Astrocyte of the cerebellum (primary cell): ENCODE measurements around the gene SYTL4.

Experiments used
- DNase-seq: peaks from one replicate; pipeline ENCODE4 v3.0.0-alpha.2; 2011; ENCODE audit warnings: low read depth
- H3K4me3 ChIP-seq: 2 replicates; pipeline ENCODE4 v1.5.1; 2011; ENCODE audit warnings: mild to moderate bottlenecking, low read depth, low read length, moderate library complexity
- in situ Hi-C: cut with HindIII; loops from 2 replicates; pipeline ENCODE4 v1.10.0; 2017; ENCODE audit warnings: low sequenced_read_pairs
- TF ChIP-seq, protein P1 (sequence below): IDR thresholded peaks from 2 replicates; pipeline ENCODE4 v1.5.1; 2012; ENCODE audit warnings: low read length, low read depth, moderate library complexity, mild to moderate bottlenecking; ENCODE audit errors: missing control alignments

SYTL4 gene

GRCh38 chrX:100695991-100696390 lies 35.9 kb downstream of the SYTL4 start:
- no peak overlapping the region for H3K4me3 ChIP-seq
- TF ChIP-seq, protein P1, sequence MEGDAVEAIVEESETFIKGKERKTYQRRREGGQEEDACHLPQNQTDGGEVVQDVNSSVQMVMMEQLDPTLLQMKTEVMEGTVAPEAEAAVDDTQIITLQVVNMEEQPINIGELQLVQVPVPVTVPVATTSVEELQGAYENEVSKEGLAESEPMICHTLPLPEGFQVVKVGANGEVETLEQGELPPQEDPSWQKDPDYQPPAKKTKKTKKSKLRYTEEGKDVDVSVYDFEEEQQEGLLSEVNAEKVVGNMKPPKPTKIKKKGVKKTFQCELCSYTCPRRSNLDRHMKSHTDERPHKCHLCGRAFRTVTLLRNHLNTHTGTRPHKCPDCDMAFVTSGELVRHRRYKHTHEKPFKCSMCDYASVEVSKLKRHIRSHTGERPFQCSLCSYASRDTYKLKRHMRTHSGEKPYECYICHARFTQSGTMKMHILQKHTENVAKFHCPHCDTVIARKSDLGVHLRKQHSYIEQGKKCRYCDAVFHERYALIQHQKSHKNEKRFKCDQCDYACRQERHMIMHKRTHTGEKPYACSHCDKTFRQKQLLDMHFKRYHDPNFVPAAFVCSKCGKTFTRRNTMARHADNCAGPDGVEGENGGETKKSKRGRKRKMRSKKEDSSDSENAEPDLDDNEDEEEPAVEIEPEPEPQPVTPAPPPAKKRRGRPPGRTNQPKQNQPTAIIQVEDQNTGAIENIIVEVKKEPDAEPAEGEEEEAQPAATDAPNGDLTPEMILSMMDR, result no peak
- DNase-seq, result no peak
- in situ Hi-C loops, result no loop called here

DNA sequence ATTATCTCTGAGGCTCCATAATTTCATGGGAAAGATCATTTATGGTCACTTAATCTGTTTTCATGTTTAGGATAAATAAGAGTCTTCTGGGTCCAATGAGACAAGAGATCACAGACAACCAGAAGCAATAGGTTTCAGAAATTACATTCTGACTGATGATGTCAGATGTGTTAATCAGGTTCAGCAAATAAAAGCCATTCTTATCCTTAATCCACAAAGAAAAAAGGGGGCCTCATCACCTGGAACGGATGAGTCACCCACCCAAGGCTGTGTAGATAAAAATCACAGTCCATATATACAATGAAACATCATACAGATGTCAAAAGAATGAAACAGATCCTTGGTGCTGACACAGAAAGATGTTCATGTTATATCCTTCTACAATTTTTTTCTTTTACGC lies 36.6 kb downstream of the SYTL4 start:
- in situ Hi-C loops, result no loop called here
- DNase-seq, result no peak
- H3K4me3 ChIP-seq, result no peak overlapping the region

GRCh38 chrX:100687546-100687945 lies 44.4 kb downstream of the SYTL4 start:
- TF ChIP-seq, protein P1, result no peak
- in situ Hi-C loops, result no loop called here
- H3K4me3 ChIP-seq, result no peak overlapping the region
- no peak for DNase-seq

More for the DNA sequence above, 36.6 kb downstream of the SYTL4 start:
- TF ChIP-seq, protein P1, result no peak

- no peak for DNase-seq
- H3K4me3 ChIP-seq, result no peak overlapping the region
- in situ Hi-C loops, result no loop called here
- TF ChIP-seq, protein P1, result no peak
Measured at GRCh38 chrX:100687128-100687527, 44.8 kb downstream of the SYTL4 start.

DNA sequence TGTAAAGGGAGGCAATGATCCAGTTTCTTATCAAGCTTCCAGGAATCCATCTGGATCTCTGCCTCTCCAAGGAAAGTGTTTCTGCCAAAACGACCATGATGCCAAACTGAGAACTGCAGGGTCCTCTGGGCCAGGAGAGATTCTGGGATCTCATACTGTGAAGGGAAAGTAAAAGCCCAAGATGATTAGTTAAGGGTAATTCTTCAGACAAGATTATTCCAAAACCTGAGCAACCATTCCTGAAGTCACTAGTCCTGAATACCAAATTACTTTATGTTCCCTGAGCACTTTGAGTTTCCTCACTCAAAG lies 46.0 kb downstream of the SYTL4 start:
- in situ Hi-C loops, result no loop called here
- DNase-seq, result no peak
- no peak overlapping the region for H3K4me3 ChIP-seq
- TF ChIP-seq, protein P1, result no peak

DNA sequence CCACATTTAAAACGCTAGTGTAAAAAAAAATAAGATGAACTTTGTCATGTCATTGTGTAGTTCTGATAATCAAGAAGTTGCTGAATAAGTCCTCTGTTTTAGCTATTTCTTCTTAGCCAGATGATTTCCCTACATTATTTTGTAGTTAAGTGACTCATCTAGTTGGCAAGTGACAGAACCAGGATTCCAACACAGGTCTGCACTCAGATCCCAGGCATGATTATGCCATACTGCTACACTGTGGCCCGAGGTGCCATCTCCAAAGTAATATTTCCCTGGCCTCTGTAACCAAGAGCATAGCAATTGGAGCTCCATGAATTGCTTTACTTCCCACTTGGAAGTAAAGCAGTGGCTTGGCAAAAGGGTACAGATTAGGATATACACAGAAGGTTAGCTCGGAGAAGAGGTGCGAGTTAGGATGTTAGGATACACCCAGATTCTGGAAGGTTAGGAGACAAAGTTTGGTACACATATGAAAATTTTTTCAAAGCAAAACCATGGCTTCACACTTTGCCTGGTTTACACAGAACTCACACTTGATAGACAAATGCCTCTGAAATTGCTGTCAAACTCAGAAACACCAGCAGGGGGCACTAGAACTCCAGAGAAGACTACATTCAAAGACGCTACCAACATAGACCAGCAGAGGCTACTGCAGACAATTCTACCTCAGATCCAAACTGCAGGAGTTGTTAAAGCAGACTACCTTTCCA lies 46.5 kb downstream of the SYTL4 start:
- in situ Hi-C loops, result no loop called here
- TF ChIP-seq, protein P1, result peak; percentile 80
- peak; percentile 59 for DNase-seq
- H3K4me3 ChIP-seq, result no peak overlapping the region
